CD4-positive, alpha-beta memory T cell (primary cell): Measurements from ENCODE around the gene ZMAT5. TPM values are rescaled to one million over a fixed set of nuclear protein-coding genes. Genes with fewer than 3 reads are reported as not detected.

Source experiments
- CTCF ChIA-PET: fragments of 350-600 bp; sonication (Branson Sonifier 250); formaldehyde crosslinking; loops from one replicate; lab custom pipeline; 2021; ENCODE audit warnings: inconsistent platforms; ENCODE audit not compliant: partially characterized antibody; lab: Charles Lee
- POLR2A ChIA-PET: fragments of 350-600 bp; sonication (Branson Sonifier 250); formaldehyde crosslinking; loops from one replicate; lab custom pipeline; 2021; ENCODE audit not compliant: partially characterized antibody; lab: Charles Lee
- DNase-seq, 5 donors: peaks; one replicate each; pipeline versions ENCODE4 v3.0.0 to v3.0.0-alpha.2; 2020 to 2022; ENCODE audit warnings: mixed read lengths in 1 of 5
- H3K27ac ChIP-seq: one replicate; pipeline ENCODE4 v1.7.0; 2013; ENCODE audit warnings: low read depth, low read length
- H3K27me3 ChIP-seq: 2 replicates; pipeline ENCODE4 v1.7.0; 2013; ENCODE audit warnings: mild to moderate bottlenecking, low read length, moderate library complexity; ENCODE audit not compliant: insufficient read depth
- H3K36me3 ChIP-seq: 2 replicates; pipeline ENCODE4 v1.7.0; 2013; ENCODE audit warnings: mild to moderate bottlenecking, low read length, moderate library complexity; ENCODE audit not compliant: insufficient read depth
- H3K4me1 ChIP-seq: 2 replicates; pipeline ENCODE4 v1.7.0; 2013; ENCODE audit warnings: mild to moderate bottlenecking, low read length, moderate library complexity; ENCODE audit not compliant: insufficient read depth
- H3K4me3 ChIP-seq, 2 donors: one replicate each; pipeline ENCODE4 v1.7.0; 2013; ENCODE audit warnings: low read length in 2 of 2, mild to moderate bottlenecking in 1 of 2
- H3K9me3 ChIP-seq, 2 donors: one replicate each; pipeline ENCODE4 v1.7.0; 2013; ENCODE audit warnings: low read length in 2 of 2, control low read depth in 1 of 2; ENCODE audit not compliant: control insufficient read depth in 1 of 2
- H3K27ac Mint-ChIP-seq, 7 donors: one replicate each; pipeline ENCODE4 v1.8.0; 2020 to 2021; ENCODE audit warnings: mixed read lengths in 7 of 7, mild to moderate bottlenecking in 6 of 7, inconsistent platforms in 3 of 7, moderate library complexity in 3 of 7
- H3K27me3 Mint-ChIP-seq, 2 donors: one replicate each; pipeline ENCODE4 v1.8.0; 2020 to 2021; ENCODE audit warnings: mixed read lengths in 2 of 2
- H3K36me3 Mint-ChIP-seq, 2 donors: one replicate each; pipeline ENCODE4 v1.8.0; 2020 to 2021; ENCODE audit warnings: mixed read lengths in 2 of 2, inconsistent platforms in 1 of 2, mild to moderate bottlenecking in 1 of 2
- H3K4me1 Mint-ChIP-seq, 4 donors: one replicate each; pipeline ENCODE4 v1.8.0; 2020 to 2021; ENCODE audit warnings: mixed read lengths in 4 of 4, mild to moderate bottlenecking in 1 of 4
- H3K4me3 Mint-ChIP-seq, 8 donors: one replicate each; pipeline ENCODE4 v1.8.0; 2020 to 2021; ENCODE audit warnings: mixed read lengths in 8 of 8, mild to moderate bottlenecking in 7 of 8, moderate library complexity in 6 of 8, inconsistent platforms in 3 of 8
- H3K9me3 Mint-ChIP-seq, 8 donors: one replicate each; pipeline ENCODE4 v1.8.0; 2020 to 2021; ENCODE audit warnings: mixed read lengths in 8 of 8, mild to moderate bottlenecking in 5 of 8, inconsistent platforms in 3 of 8, moderate library complexity in 1 of 8
- intact Hi-C: fragments of 100-400 bp; cut with micrococcal nuclease; formaldehyde crosslinking; loops from one replicate; pipeline ENCODE4 v1.15.1; 2023
- polyA plus RNA-seq, 2 donors: library from polyadenylated mRNA; unstranded; fragments of 300-500 nt; fragmentation: Illumina TruSeq; gene quantifications; one replicate each; pipeline ENCODE4 v1.2.3, GENCODE V29; 2021
- total RNA-seq, 2 experiments: library from RNA; stranded (reverse); gene quantifications; one replicate each; pipeline ENCODE4 v1.2.3, GENCODE V29; 2021

The ZMAT5 gene
- total and polyA plus RNA-seq, 4 experiments from 2014 or later, result 16.3 to 67.7 (median 31.3) TPM

GRCh38 chr22:29811377-29811776, 44.6 kb upstream of the ZMAT5 start:
- Histone ChIP-seq H3K36me3 (peaks cover 77% of the 10 kb centered on the region), H3K27ac (no peak overlapping the region), H3K27me3 (no peaks in the 10 kb centered on the region), H3K4me3 (no peak overlapping the region), H3K4me1 (no peaks in the 10 kb centered on the region), H3K9me3 (no peaks in the 10 kb centered on the region)
- POLR2A ChIA-PET, result no interaction called here
- Mint-ChIP-seq H3K27ac (peak overlapping the region in 2 of 7 donors; percentile 36 to 46), H3K27me3 (no peaks in the 10 kb centered on the region), H3K4me3 (no peak overlapping the region), H3K36me3 (peaks cover 66 to 84% of the 10 kb centered on the region in 2 donors), H3K4me1 (no peaks in the 10 kb centered on the region), H3K9me3 (no peaks in the 10 kb centered on the region)
- intact Hi-C loops, result no loop called here
- CTCF ChIA-PET, result interaction anchor here (1.2 kb wide), 1 partner anchor 194 kb away, joined by 5 read pairs; no protein-coding TSS in a partner anchor
- DNase-seq, result no peak

- ChIA-PET POLR2A (no interaction called here), CTCF (no interaction called here)
- H3K36me3 Mint-ChIP-seq, result peaks cover 70 to 84% of the 10 kb centered on the region in 2 donors
- intact Hi-C loops, result no loop called here
- no peaks in the 10 kb centered on the region for H3K9me3 Mint-ChIP-seq
- H3K27ac ChIP-seq, result no peak overlapping the region
- H3K27me3 Mint-ChIP-seq, result no peaks in the 10 kb centered on the region
- H3K4me1 ChIP-seq, result no peaks in the 10 kb centered on the region
- peak overlapping the region in 1 of 7 donors; percentile 75 for H3K27ac Mint-ChIP-seq
- no peak overlapping the region for H3K4me3 Mint-ChIP-seq
- H3K4me1 Mint-ChIP-seq, result no peaks in the 10 kb centered on the region
- no peaks in the 10 kb centered on the region for H3K27me3 ChIP-seq
- H3K36me3 ChIP-seq, result peaks cover 79% of the 10 kb centered on the region
- no peaks in the 10 kb centered on the region for H3K9me3 ChIP-seq
- no peak overlapping the region for H3K4me3 ChIP-seq
- DNase-seq, result no peak
Measured at GRCh38 chr22:29810216-29810615, 43.4 kb upstream of the ZMAT5 start.

GRCh38 chr22:29806196-29806595, 39.4 kb upstream of the ZMAT5 start:
- H3K4me3 Mint-ChIP-seq, result no peak overlapping the region
- H3K27me3 Mint-ChIP-seq, result no peaks in the 10 kb centered on the region
- Histone ChIP-seq H3K4me1 (no peaks in the 10 kb centered on the region), H3K4me3 (no peak overlapping the region), H3K9me3 (no peaks in the 10 kb centered on the region), H3K27ac (no peak overlapping the region), H3K36me3 (peaks cover 65% of the 10 kb centered on the region), H3K27me3 (no peaks in the 10 kb centered on the region)
- intact Hi-C loops, result no loop called here
- H3K4me1 Mint-ChIP-seq, result no peaks in the 10 kb centered on the region
- peaks cover 47 to 69% of the 10 kb centered on the region in 2 donors for H3K36me3 Mint-ChIP-seq
- POLR2A ChIA-PET, result no interaction called here
- H3K9me3 Mint-ChIP-seq, result peaks cover 0 to 2% (median 0%) of the 10 kb centered on the region in 8 donors
- peak overlapping the region in 1 of 7 donors; percentile 1 for H3K27ac Mint-ChIP-seq
- no peak for DNase-seq
- CTCF ChIA-PET, result no interaction called here

- Histone ChIP-seq H3K4me3 (no peak overlapping the region), H3K27me3 (no peaks in the 10 kb centered on the region), H3K36me3 (peaks cover 67% of the 10 kb centered on the region), H3K4me1 (no peaks in the 10 kb centered on the region), H3K27ac (no peak overlapping the region), H3K9me3 (no peaks in the 10 kb centered on the region)
- DNase-seq, result no peak
- Mint-ChIP-seq H3K4me1 (no peaks in the 10 kb centered on the region), H3K27ac (no peak overlapping the region), H3K9me3 (peaks cover 0 to 2% (median 0%) of the 10 kb centered on the region in 8 donors), H3K36me3 (peaks cover 49 to 71% of the 10 kb centered on the region in 2 donors), H3K27me3 (no peaks in the 10 kb centered on the region), H3K4me3 (no peak overlapping the region)
- CTCF ChIA-PET, result interaction anchor here (1.0 kb wide), 1 partner anchor 10 kb away, joined by 3 read pairs; no protein-coding TSS in a partner anchor
- intact Hi-C loops, result no loop called here
- POLR2A ChIA-PET, result no interaction called here
Measured at GRCh38 chr22:29804985-29805384, 38.2 kb upstream of the ZMAT5 start.

GRCh38 chr22:29803190-29803589, 36.4 kb upstream of the ZMAT5 start:
- POLR2A ChIA-PET, result interaction anchor here (0.6 kb wide), 1 partner anchor 738 kb away, joined by 3 read pairs; no protein-coding TSS in a partner anchor
- DNase-seq, result no peak
- H3K4me1 Mint-ChIP-seq, result no peaks in the 10 kb centered on the region
- intact Hi-C loops, result no loop called here
- Histone ChIP-seq H3K4me1 (no peaks in the 10 kb centered on the region), H3K27ac (no peak overlapping the region), H3K4me3 (no peak overlapping the region), H3K36me3 (peaks cover 78% of the 10 kb centered on the region), H3K9me3 (no peaks in the 10 kb centered on the region), H3K27me3 (no peaks in the 10 kb centered on the region)
- no peak overlapping the region for H3K4me3 Mint-ChIP-seq
- CTCF ChIA-PET, result no interaction called here
- peaks cover 47 to 79% of the 10 kb centered on the region in 2 donors for H3K36me3 Mint-ChIP-seq
- H3K27me3 Mint-ChIP-seq, result no peaks in the 10 kb centered on the region
- peak overlapping the region in 1 of 7 donors; percentile 52 for H3K27ac Mint-ChIP-seq
- H3K9me3 Mint-ChIP-seq, result peaks cover 0 to 2% (median 0%) of the 10 kb centered on the region in 8 donors

GRCh38 chr22:29801796-29802195, 35.0 kb upstream of the ZMAT5 start:
- peaks cover 76% of the 10 kb centered on the region for H3K36me3 ChIP-seq
- POLR2A ChIA-PET, result no interaction called here
- CTCF ChIA-PET, result no interaction called here
- no peak for DNase-seq
- no peaks in the 10 kb centered on the region for H3K9me3 ChIP-seq
- no peaks in the 10 kb centered on the region for H3K4me1 ChIP-seq
- Mint-ChIP-seq H3K27me3 (no peaks in the 10 kb centered on the region), H3K9me3 (peaks cover 0 to 2% (median 0%) of the 10 kb centered on the region in 8 donors), H3K4me3 (no peak overlapping the region), H3K4me1 (no peaks in the 10 kb centered on the region), H3K27ac (no peak overlapping the region), H3K36me3 (peaks cover 42 to 75% of the 10 kb centered on the region in 2 donors)
- intact Hi-C loops, result no loop called here
- H3K4me3 ChIP-seq, result no peak overlapping the region
- H3K27me3 ChIP-seq, result no peaks in the 10 kb centered on the region
- H3K27ac ChIP-seq, result no peak overlapping the region

- no peaks in the 10 kb centered on the region for H3K27me3 Mint-ChIP-seq
- ChIA-PET CTCF (no interaction called here), POLR2A (no interaction called here)
- Histone ChIP-seq H3K4me1 (no peaks in the 10 kb centered on the region), H3K27me3 (no peaks in the 10 kb centered on the region), H3K9me3 (no peaks in the 10 kb centered on the region), H3K27ac (no peak overlapping the region), H3K4me3 (no peak overlapping the region), H3K36me3 (peaks cover 76% of the 10 kb centered on the region)
- intact Hi-C loops, result no loop called here
- no peak overlapping the region for H3K4me3 Mint-ChIP-seq
- H3K36me3 Mint-ChIP-seq, result peaks cover 41 to 72% of the 10 kb centered on the region in 2 donors
- DNase-seq, result no peak
- H3K4me1 Mint-ChIP-seq, result no peaks in the 10 kb centered on the region
- peaks cover 0 to 2% (median 0%) of the 10 kb centered on the region in 8 donors for H3K9me3 Mint-ChIP-seq
- peak overlapping the region in 1 of 7 donors; percentile 70 for H3K27ac Mint-ChIP-seq
Measured at GRCh38 chr22:29801153-29801552, 34.3 kb upstream of the ZMAT5 start.
